SK-N-SH treated with all-trans-retinoic acid at 6 μM for 48 hours (cell line): ENCODE measurements around the gene ABR.

ENCODE experiments used
- ATAC-seq: fragments of 200-7000 bp; cut with Tn5 transposase; 3 replicates; pipeline ENCODE4 v1.9.1; 2020; ENCODE audit warnings: mild to moderate bottlenecking, moderate library complexity
- ARNTL ChIP-seq: fragments of 450-650 bp; formaldehyde crosslinking; IDR thresholded peaks from 2 replicates; pipeline ENCODE4 v1.5.0; 2020; ENCODE audit warnings: low read depth, mild to moderate bottlenecking, moderate library complexity, borderline replicate concordance
- BACH2 ChIP-seq: fragments of 250-450 bp; sonication (Bioruptor Pico); IDR thresholded peaks from 2 replicates; pipeline ENCODE4 v1.9.0; 2021; ENCODE audit warnings: mild to moderate bottlenecking, borderline replicate concordance
- ESRRG ChIP-seq: fragments of 250-450 bp; sonication (Bioruptor Pico); IDR thresholded peaks from 2 replicates; pipeline ENCODE4 v1.6.1; 2021; ENCODE audit warnings: mild to moderate bottlenecking
- GLIS3 ChIP-seq: fragments of 250-450 bp; sonication (Bioruptor Pico); IDR thresholded peaks from 2 replicates; pipeline ENCODE4 v1.5.0; 2020; ENCODE audit warnings: mild to moderate bottlenecking, moderate library complexity
- ISL1 ChIP-seq: fragments of 250-450 bp; sonication (Bioruptor Pico); IDR thresholded peaks from 2 replicates; pipeline ENCODE4 v2.1.2; 2022; ENCODE audit warnings: mild to moderate bottlenecking, moderate library complexity
- OSR1 ChIP-seq: fragments of 250-450 bp; sonication (Bioruptor Pico); IDR thresholded peaks from 2 replicates; pipeline ENCODE4 v1.8.0; 2022; ENCODE audit warnings: moderate library complexity, mild to moderate bottlenecking, inconsistent platforms
- RARB ChIP-seq: fragments of 250-450 bp; sonication (Bioruptor Pico); IDR thresholded peaks from 2 replicates; pipeline ENCODE4 v1.8.0; 2021; ENCODE audit warnings: mild to moderate bottlenecking, moderate library complexity
- SNAI2 ChIP-seq: fragments of 250-450 bp; sonication (Bioruptor Pico); IDR thresholded peaks from 2 replicates; pipeline ENCODE4 v1.5.0; 2020; ENCODE audit warnings: mild to moderate bottlenecking, moderate library complexity
- TOX ChIP-seq: fragments of 250-450 bp; sonication (Bioruptor Pico); IDR thresholded peaks from 2 replicates; pipeline ENCODE4 v1.8.0; 2021; ENCODE audit warnings: mild to moderate bottlenecking, moderate library complexity, borderline replicate concordance
- TSHZ2 ChIP-seq: fragments of 250-450 bp; sonication (Bioruptor Pico); IDR thresholded peaks from 2 replicates; pipeline ENCODE4 v1.5.0; 2020; ENCODE audit warnings: mild to moderate bottlenecking, moderate library complexity
- ZC3H10 ChIP-seq: fragments of 250-450 bp; sonication (Bioruptor Pico); IDR thresholded peaks from 2 replicates; pipeline ENCODE4 v1.5.1; 2021; ENCODE audit warnings: mild to moderate bottlenecking, moderate library complexity
- ZFP3 ChIP-seq: fragments of 250-450 bp; sonication (Bioruptor Pico); IDR thresholded peaks from 2 replicates; pipeline ENCODE4 v1.5.0; 2020; ENCODE audit warnings: mild to moderate bottlenecking, moderate library complexity
- ZFP30 ChIP-seq: fragments of 450-650 bp; formaldehyde crosslinking; IDR thresholded peaks from 2 replicates; pipeline ENCODE4 v1.5.0; 2022; ENCODE audit warnings: mild to moderate bottlenecking, moderate library complexity
- ZNF565 ChIP-seq: fragments of 450-650 bp; formaldehyde crosslinking; conservative IDR thresholded peaks from 2 replicates; pipeline ENCODE4 v1.5.0; 2020; ENCODE audit warnings: low read depth, mild to moderate bottlenecking, moderate library complexity
- ZNF70 ChIP-seq: fragments of 450-650 bp; formaldehyde crosslinking; IDR thresholded peaks from 2 replicates; pipeline ENCODE4 v1.5.0; 2020; ENCODE audit warnings: mild to moderate bottlenecking, moderate library complexity
- ZNF8 ChIP-seq: fragments of 450-650 bp; formaldehyde crosslinking; IDR thresholded peaks from 2 replicates; pipeline ENCODE4 v1.5.0; 2020; ENCODE audit warnings: mild to moderate bottlenecking, moderate library complexity
- TF ChIP-seq, protein P1 (sequence below): fragments of 250-450 bp; sonication (Bioruptor Pico); IDR thresholded peaks from 2 replicates; pipeline ENCODE4 v1.8.0; 2020; ENCODE audit warnings: mild to moderate bottlenecking, moderate library complexity, borderline replicate concordance
- TF ChIP-seq, protein P2 (sequence below): fragments of 250-450 bp; sonication (Bioruptor Pico); IDR thresholded peaks from 2 replicates; pipeline ENCODE4 v1.8.0; 2021; ENCODE audit warnings: low read depth, mild to moderate bottlenecking, moderate library complexity, borderline replicate concordance
- TF ChIP-seq, protein P3 (sequence below): fragments of 250-450 bp; sonication (Bioruptor Pico); IDR thresholded peaks from 2 replicates; pipeline ENCODE4 v1.5.1; 2021; ENCODE audit warnings: mild to moderate bottlenecking, moderate library complexity
- TF ChIP-seq, protein P4 (sequence below): fragments of 250-450 bp; sonication (Bioruptor Pico); IDR thresholded peaks from 2 replicates; pipeline ENCODE4 v1.5.1; 2020; ENCODE audit warnings: low read depth, mild to moderate bottlenecking, moderate library complexity

Gene ABR

DNA sequence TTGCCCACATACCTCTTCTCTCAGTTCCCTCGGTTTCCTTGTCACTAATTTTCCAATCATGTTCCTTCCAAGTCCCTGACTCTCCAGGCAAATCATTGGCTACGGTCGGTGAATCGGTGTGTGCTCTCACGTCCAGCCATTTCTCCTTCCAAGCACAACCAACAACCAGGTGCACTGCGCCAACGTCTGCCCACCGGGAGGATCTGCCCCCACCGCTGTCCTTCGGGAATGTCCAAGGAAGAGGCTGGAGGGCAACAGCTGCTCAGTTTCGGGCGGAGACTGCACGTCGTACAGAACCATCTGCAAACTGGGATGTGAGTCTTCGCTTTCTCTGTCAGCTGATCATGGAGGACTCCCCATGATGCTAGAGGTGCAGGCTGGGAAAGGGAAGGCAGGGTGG is 191.8 kb downstream of the ABR start:
- TF ChIP-seq GLIS3 (CRISPR knock-in tag) (no peak), ZFP30 (CRISPR knock-in tag) (no peak), ZNF565 (CRISPR knock-in tag) (no peak), ZNF8 (no peak)
- no peak for ATAC-seq

DNA sequence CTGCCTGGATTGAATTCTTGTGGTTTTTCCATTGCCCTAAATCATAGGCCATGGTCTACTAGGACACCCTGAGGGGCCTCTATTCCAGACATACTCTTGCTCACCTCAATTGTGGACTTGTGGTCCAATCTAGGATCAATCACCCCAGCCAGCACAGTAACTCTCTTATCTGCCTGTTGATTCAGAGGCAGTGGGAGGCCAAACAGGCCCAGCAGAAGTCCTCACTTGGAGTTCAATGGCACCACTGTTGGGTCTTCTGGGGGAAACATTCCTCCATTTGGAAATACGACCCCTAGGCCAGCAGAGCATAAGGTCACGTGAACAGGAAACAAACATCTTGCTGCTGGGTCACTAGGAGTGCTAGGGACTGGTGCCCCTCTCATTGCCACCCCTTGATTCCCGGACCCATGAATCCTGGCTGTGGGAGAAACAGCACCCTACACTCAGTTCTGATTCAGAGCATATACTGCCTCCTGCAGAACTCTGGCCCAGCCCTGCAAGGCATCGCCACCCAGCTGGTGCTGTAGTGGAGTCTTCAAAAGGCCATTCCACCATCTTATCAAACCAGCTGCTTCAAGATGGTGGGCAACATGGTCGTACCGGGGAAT is 193.4 kb downstream of the ABR start:
- no peak for ATAC-seq
- TF ChIP-seq, protein P1, sequence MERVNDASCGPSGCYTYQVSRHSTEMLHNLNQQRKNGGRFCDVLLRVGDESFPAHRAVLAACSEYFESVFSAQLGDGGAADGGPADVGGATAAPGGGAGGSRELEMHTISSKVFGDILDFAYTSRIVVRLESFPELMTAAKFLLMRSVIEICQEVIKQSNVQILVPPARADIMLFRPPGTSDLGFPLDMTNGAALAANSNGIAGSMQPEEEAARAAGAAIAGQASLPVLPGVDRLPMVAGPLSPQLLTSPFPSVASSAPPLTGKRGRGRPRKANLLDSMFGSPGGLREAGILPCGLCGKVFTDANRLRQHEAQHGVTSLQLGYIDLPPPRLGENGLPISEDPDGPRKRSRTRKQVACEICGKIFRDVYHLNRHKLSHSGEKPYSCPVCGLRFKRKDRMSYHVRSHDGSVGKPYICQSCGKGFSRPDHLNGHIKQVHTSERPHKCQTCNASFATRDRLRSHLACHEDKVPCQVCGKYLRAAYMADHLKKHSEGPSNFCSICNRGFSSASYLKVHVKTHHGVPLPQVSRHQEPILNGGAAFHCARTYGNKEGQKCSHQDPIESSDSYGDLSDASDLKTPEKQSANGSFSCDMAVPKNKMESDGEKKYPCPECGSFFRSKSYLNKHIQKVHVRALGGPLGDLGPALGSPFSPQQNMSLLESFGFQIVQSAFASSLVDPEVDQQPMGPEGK: no peak
- TF ChIP-seq ZFP3 (no peak), TSHZ2 (CRISPR knock-in tag) (no peak), ISL1 (CRISPR knock-in tag) (no peak), OSR1 (CRISPR knock-in tag) (no peak), ZNF565 (CRISPR knock-in tag) (no peak), ARNTL (CRISPR knock-in tag) (no peak), SNAI2 (CRISPR knock-in tag) (no peak)
- TF ChIP-seq, protein P2, sequence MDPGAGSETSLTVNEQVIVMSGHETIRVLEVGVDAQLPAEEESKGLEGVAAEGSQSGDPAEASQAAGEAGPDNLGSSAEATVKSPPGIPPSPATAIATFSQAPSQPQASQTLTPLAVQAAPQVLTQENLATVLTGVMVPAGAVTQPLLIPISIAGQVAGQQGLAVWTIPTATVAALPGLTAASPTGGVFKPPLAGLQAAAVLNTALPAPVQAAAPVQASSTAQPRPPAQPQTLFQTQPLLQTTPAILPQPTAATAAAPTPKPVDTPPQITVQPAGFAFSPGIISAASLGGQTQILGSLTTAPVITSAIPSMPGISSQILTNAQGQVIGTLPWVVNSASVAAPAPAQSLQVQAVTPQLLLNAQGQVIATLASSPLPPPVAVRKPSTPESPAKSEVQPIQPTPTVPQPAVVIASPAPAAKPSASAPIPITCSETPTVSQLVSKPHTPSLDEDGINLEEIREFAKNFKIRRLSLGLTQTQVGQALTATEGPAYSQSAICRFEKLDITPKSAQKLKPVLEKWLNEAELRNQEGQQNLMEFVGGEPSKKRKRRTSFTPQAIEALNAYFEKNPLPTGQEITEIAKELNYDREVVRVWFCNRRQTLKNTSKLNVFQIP (CRISPR knock-in tag): no peak
- TF ChIP-seq, protein P3, sequence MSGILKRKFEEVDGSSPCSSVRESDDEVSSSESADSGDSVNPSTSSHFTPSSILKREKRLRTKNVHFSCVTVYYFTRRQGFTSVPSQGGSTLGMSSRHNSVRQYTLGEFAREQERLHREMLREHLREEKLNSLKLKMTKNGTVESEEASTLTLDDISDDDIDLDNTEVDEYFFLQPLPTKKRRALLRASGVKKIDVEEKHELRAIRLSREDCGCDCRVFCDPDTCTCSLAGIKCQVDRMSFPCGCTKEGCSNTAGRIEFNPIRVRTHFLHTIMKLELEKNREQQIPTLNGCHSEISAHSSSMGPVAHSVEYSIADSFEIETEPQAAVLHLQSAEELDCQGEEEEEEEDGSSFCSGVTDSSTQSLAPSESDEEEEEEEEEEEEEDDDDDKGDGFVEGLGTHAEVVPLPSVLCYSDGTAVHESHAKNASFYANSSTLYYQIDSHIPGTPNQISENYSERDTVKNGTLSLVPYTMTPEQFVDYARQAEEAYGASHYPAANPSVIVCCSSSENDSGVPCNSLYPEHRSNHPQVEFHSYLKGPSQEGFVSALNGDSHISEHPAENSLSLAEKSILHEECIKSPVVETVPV (CRISPR knock-in tag): no peak
- TF ChIP-seq, protein P4, sequence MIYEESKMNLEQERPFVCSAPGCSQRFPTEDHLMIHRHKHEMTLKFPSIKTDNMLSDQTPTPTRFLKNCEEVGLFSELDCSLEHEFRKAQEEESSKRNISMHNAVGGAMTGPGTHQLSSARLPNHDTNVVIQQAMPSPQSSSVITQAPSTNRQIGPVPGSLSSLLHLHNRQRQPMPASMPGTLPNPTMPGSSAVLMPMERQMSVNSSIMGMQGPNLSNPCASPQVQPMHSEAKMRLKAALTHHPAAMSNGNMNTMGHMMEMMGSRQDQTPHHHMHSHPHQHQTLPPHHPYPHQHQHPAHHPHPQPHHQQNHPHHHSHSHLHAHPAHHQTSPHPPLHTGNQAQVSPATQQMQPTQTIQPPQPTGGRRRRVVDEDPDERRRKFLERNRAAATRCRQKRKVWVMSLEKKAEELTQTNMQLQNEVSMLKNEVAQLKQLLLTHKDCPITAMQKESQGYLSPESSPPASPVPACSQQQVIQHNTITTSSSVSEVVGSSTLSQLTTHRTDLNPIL (CRISPR knock-in tag): no peak
- TF ChIP-seq, all 23 proteins: peak for 0

- TF ChIP-seq ZFP3 (no peak), ESRRG (CRISPR knock-in tag) (no peak), TOX (CRISPR knock-in tag) (no peak), SNAI2 (CRISPR knock-in tag) (no peak), ZFP30 (CRISPR knock-in tag) (no peak), ZNF8 (no peak), BACH2 (CRISPR knock-in tag) (no peak), ARNTL (CRISPR knock-in tag) (no peak), RARB (no peak), OSR1 (CRISPR knock-in tag) (no peak), ZC3H10 (no peak), ZNF70 (CRISPR knock-in tag) (no peak), GLIS3 (CRISPR knock-in tag) (no peak)
- TF ChIP-seq, protein P2 (CRISPR knock-in tag): no peak
- TF ChIP-seq, protein P1: no peak
- TF ChIP-seq, protein P3 (CRISPR knock-in tag): no peak
Observed at GRCh38 chr17:983921-984320, 195.9 kb downstream of the ABR start.

More at GRCh38 chr17:983921-984320, 195.9 kb downstream of the ABR start:
- no peak for ATAC-seq
